ENCODE results near the gene DLG2.
"Not testable (repeated sequence)": the region's sequence is repeated elsewhere in the genome, so short reads cannot be mapped to it uniquely, and the experiment has no call there.

Gene DLG2

GRCh38 chr11:85249482-85249881 lies 377.7 kb downstream of the DLG2 start:
- Histone ChIP-seq H3K9me3 (replicated peaks; ENCODE audit: low read length) (no peaks in the 10 kb centered on the region), H3K27me3 (ENCODE audit: control insufficient read depth, insufficient read depth, low read length) (no peaks in the 10 kb centered on the region), H3K4me3 (ENCODE audit: low read length) (no peak overlapping the region), H3K9ac (ENCODE audit: low read depth, low read length) (no peak overlapping the region), H3K36me3 (ENCODE audit: insufficient read depth, low read length) (no peaks in the 10 kb centered on the region), H3K4me1 (ENCODE audit: control insufficient read depth, insufficient read depth, low read length) (no peaks in the 10 kb centered on the region), H3K4me2 (ENCODE audit: low read length) (no peak overlapping the region)

GRCh38 chr11:85247797-85248196 lies 379.3 kb downstream of the DLG2 start:
- Histone ChIP-seq H3K9ac (ENCODE audit: low read depth, low read length) (no peak overlapping the region), H3K4me2 (ENCODE audit: low read length) (no peak overlapping the region), H3K9me3 (replicated peaks; ENCODE audit: low read length) (no peaks in the 10 kb centered on the region), H3K4me1 (ENCODE audit: control insufficient read depth, insufficient read depth, low read length) (no peaks in the 10 kb centered on the region), H3K4me3 (ENCODE audit: low read length) (no peak overlapping the region), H3K27me3 (ENCODE audit: control insufficient read depth, insufficient read depth, low read length) (no peaks in the 10 kb centered on the region), H3K36me3 (ENCODE audit: insufficient read depth, low read length) (no peaks in the 10 kb centered on the region)

- H3K4me3 ChIP-seq (ENCODE audit: low read length): no peak overlapping the region
- H3K9ac ChIP-seq (ENCODE audit: low read depth, low read length): no peak overlapping the region
- H3K36me3 ChIP-seq (ENCODE audit: insufficient read depth, low read length): no peaks in the 10 kb centered on the region
- no peak overlapping the region for H3K4me2 ChIP-seq (ENCODE audit: low read length)
- H3K27me3 ChIP-seq (ENCODE audit: control insufficient read depth, insufficient read depth, low read length): no peaks in the 10 kb centered on the region
- H3K4me1 ChIP-seq (ENCODE audit: control insufficient read depth, insufficient read depth, low read length): no peaks in the 10 kb centered on the region
- no peaks in the 10 kb centered on the region for H3K9me3 ChIP-seq (replicated peaks; ENCODE audit: low read length)
These were observed 388.2 kb downstream of the DLG2 start for GRCh38 chr11:85238906-85239305.

- not testable (repeated sequence) for H3K4me3 ChIP-seq (ENCODE audit: low read length); H3K36me3 ChIP-seq (ENCODE audit: insufficient read depth, low read length); H3K9ac ChIP-seq (ENCODE audit: low read depth, low read length); H3K4me2 ChIP-seq (ENCODE audit: low read length); H3K9me3 ChIP-seq (replicated peaks; ENCODE audit: low read length); H3K27me3 ChIP-seq (ENCODE audit: control insufficient read depth, insufficient read depth, low read length); H3K4me1 ChIP-seq (ENCODE audit: control insufficient read depth, insufficient read depth, low read length)
These were observed 389.1 kb downstream of the DLG2 start for GRCh38 chr11:85238038-85238437.

- Histone ChIP-seq H3K4me3 (ENCODE audit: low read length) (no peak overlapping the region), H3K9me3 (replicated peaks; ENCODE audit: low read length) (no peaks in the 10 kb centered on the region), H3K36me3 (ENCODE audit: insufficient read depth, low read length) (no peaks in the 10 kb centered on the region), H3K4me1 (ENCODE audit: control insufficient read depth, insufficient read depth, low read length) (no peaks in the 10 kb centered on the region), H3K27me3 (ENCODE audit: control insufficient read depth, insufficient read depth, low read length) (no peaks in the 10 kb centered on the region), H3K9ac (ENCODE audit: low read depth, low read length) (no peak overlapping the region), H3K4me2 (ENCODE audit: low read length) (no peak overlapping the region)
These were observed 390.9 kb downstream of the DLG2 start for GRCh38 chr11:85236211-85236610.

GRCh38 chr11:85232559-85232958 lies 394.6 kb downstream of the DLG2 start:
- no peaks in the 10 kb centered on the region for H3K4me1 ChIP-seq (ENCODE audit: control insufficient read depth, insufficient read depth, low read length)
- H3K36me3 ChIP-seq (ENCODE audit: insufficient read depth, low read length): no peaks in the 10 kb centered on the region
- H3K4me2 ChIP-seq (ENCODE audit: low read length): no peak overlapping the region
- H3K27me3 ChIP-seq (ENCODE audit: control insufficient read depth, insufficient read depth, low read length): no peaks in the 10 kb centered on the region
- no peak overlapping the region for H3K4me3 ChIP-seq (ENCODE audit: low read length)
- no peak overlapping the region for H3K9ac ChIP-seq (ENCODE audit: low read depth, low read length)
- H3K9me3 ChIP-seq (replicated peaks; ENCODE audit: low read length): no peaks in the 10 kb centered on the region

- Histone ChIP-seq H3K27me3 (ENCODE audit: control insufficient read depth, insufficient read depth, low read length) (no peaks in the 10 kb centered on the region), H3K9ac (ENCODE audit: low read depth, low read length) (no peak overlapping the region), H3K9me3 (replicated peaks; ENCODE audit: low read length) (no peaks in the 10 kb centered on the region), H3K4me1 (ENCODE audit: control insufficient read depth, insufficient read depth, low read length) (no peaks in the 10 kb centered on the region), H3K4me2 (ENCODE audit: low read length) (no peak overlapping the region), H3K4me3 (ENCODE audit: low read length) (no peak overlapping the region), H3K36me3 (ENCODE audit: insufficient read depth, low read length) (no peaks in the 10 kb centered on the region)
These were observed 395.6 kb downstream of the DLG2 start for GRCh38 chr11:85231588-85231987.

- not testable (repeated sequence) for H3K4me3 ChIP-seq (ENCODE audit: low read length); H3K4me2 ChIP-seq (ENCODE audit: low read length); H3K4me1 ChIP-seq (ENCODE audit: control insufficient read depth, insufficient read depth, low read length); H3K9me3 ChIP-seq (replicated peaks; ENCODE audit: low read length); H3K36me3 ChIP-seq (ENCODE audit: insufficient read depth, low read length); H3K27me3 ChIP-seq (ENCODE audit: control insufficient read depth, insufficient read depth, low read length); H3K9ac ChIP-seq (ENCODE audit: low read depth, low read length)
These were observed 397.4 kb downstream of the DLG2 start for GRCh38 chr11:85229723-85230122.

GRCh38 chr11:85196968-85197367 lies 430.2 kb downstream of the DLG2 start:
- Histone ChIP-seq H3K4me3 (ENCODE audit: low read length) (no peak overlapping the region), H3K9me3 (replicated peaks; ENCODE audit: low read length) (no peaks in the 10 kb centered on the region), H3K4me1 (ENCODE audit: control insufficient read depth, insufficient read depth, low read length) (no peaks in the 10 kb centered on the region), H3K4me2 (ENCODE audit: low read length) (no peak overlapping the region), H3K9ac (ENCODE audit: low read depth, low read length) (no peak overlapping the region), H3K27me3 (ENCODE audit: control insufficient read depth, insufficient read depth, low read length) (no peaks in the 10 kb centered on the region), H3K36me3 (ENCODE audit: insufficient read depth, low read length) (no peaks in the 10 kb centered on the region)

GRCh38 chr11:85195934-85196333 lies 431.2 kb downstream of the DLG2 start:
- no peaks in the 10 kb centered on the region for H3K4me1 ChIP-seq (ENCODE audit: control insufficient read depth, insufficient read depth, low read length)
- no peak overlapping the region for H3K4me3 ChIP-seq (ENCODE audit: low read length)
- H3K4me2 ChIP-seq (ENCODE audit: low read length): no peak overlapping the region
- H3K9ac ChIP-seq (ENCODE audit: low read depth, low read length): no peak overlapping the region
- H3K36me3 ChIP-seq (ENCODE audit: insufficient read depth, low read length): no peaks in the 10 kb centered on the region
- H3K9me3 ChIP-seq (replicated peaks; ENCODE audit: low read length): no peaks in the 10 kb centered on the region
- no peaks in the 10 kb centered on the region for H3K27me3 ChIP-seq (ENCODE audit: control insufficient read depth, insufficient read depth, low read length)

GRCh38 chr11:85187992-85188391 lies 439.2 kb downstream of the DLG2 start:
- H3K9ac ChIP-seq (ENCODE audit: low read depth, low read length): no peak overlapping the region
- H3K4me1 ChIP-seq (ENCODE audit: control insufficient read depth, insufficient read depth, low read length): no peaks in the 10 kb centered on the region
- no peak overlapping the region for H3K4me2 ChIP-seq (ENCODE audit: low read length)
- H3K4me3 ChIP-seq (ENCODE audit: low read length): no peak overlapping the region
- no peaks in the 10 kb centered on the region for H3K36me3 ChIP-seq (ENCODE audit: insufficient read depth, low read length)
- no peaks in the 10 kb centered on the region for H3K27me3 ChIP-seq (ENCODE audit: control insufficient read depth, insufficient read depth, low read length)
- no peaks in the 10 kb centered on the region for H3K9me3 ChIP-seq (replicated peaks; ENCODE audit: low read length)

GRCh38 chr11:85184721-85185120 lies 442.4 kb downstream of the DLG2 start:
- H3K4me2 ChIP-seq (ENCODE audit: low read length): no peak overlapping the region
- H3K36me3 ChIP-seq (ENCODE audit: insufficient read depth, low read length): no peaks in the 10 kb centered on the region
- no peaks in the 10 kb centered on the region for H3K27me3 ChIP-seq (ENCODE audit: control insufficient read depth, insufficient read depth, low read length)
- no peaks in the 10 kb centered on the region for H3K4me1 ChIP-seq (ENCODE audit: control insufficient read depth, insufficient read depth, low read length)
- H3K4me3 ChIP-seq (ENCODE audit: low read length): no peak overlapping the region
- H3K9me3 ChIP-seq (replicated peaks; ENCODE audit: low read length): no peaks in the 10 kb centered on the region
- H3K9ac ChIP-seq (ENCODE audit: low read depth, low read length): no peak overlapping the region

All from skeletal muscle satellite cell (primary cell).